ENCODE measurements around the gene NUDT3. TPM values are rescaled to one million over a fixed set of nuclear protein-coding genes. Genes with fewer than 3 reads are reported as not detected.

The NUDT3 gene
- total and polyA plus RNA-seq, 2 experiments from 2014 or later: 12.1 to 31.1 TPM

DNA sequence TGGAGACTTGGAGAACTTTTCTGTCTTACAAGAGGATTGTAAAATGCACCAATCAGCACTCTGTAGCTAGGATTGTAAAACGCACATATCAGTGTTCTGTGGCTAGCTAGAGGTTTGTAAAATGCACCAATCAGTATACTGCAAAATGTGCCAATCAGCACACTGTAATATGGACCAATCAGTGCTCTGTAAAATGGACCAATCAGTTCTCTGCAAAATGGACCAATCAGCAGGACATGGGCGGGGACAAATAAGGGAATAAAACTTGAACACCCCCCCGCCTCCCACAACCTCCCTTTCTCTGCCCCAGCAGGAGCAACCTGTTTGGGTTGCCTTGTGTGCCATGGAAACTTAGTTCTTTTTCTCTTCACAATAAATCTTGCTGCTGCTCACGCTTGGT is 46.2 kb upstream of the NUDT3 start:
- Mint-ChIP-seq H3K4me3 (no peak overlapping the region), H3K4me1 (no peaks in the 10 kb centered on the region), H3K27me3 (ENCODE audit: insufficient read depth, low read depth, poor library complexity) (peaks cover 3% of the 10 kb centered on the region), H3K36me3 (ENCODE audit: low read depth) (peaks cover 13% of the 10 kb centered on the region; the same call in 2 of the 3 replicates), H3K27ac (no peak overlapping the region), H3K9me3 (peaks cover 30% of the 10 kb centered on the region)
- Histone ChIP-seq H3K36me3 (ENCODE audit: insufficient read depth) (no peaks in the 10 kb centered on the region), H3K79me2 (replicated peaks; ENCODE audit: insufficient read depth) (no peaks in the 10 kb centered on the region), H3K27me3 (ENCODE audit: insufficient read depth) (no peaks in the 10 kb centered on the region), H3K4me3 (no peak overlapping the region), H3F3A (replicated peaks; ENCODE audit: low read depth) (no peaks in the 10 kb centered on the region), H3K4me2 (no peak overlapping the region), H4K20me1 (replicated peaks; ENCODE audit: insufficient read depth) (no peaks in the 10 kb centered on the region), H3K4me1 (ENCODE audit: insufficient read depth) (no peaks in the 10 kb centered on the region), H3K27ac (ENCODE audit: low read depth) (no peak overlapping the region), H2AFZ (no peak overlapping the region), H3K9me2 (ENCODE audit: insufficient read depth) (no peaks in the 10 kb centered on the region)
- ATAC-seq (no peak), DNase-seq (ENCODE audit: low spot score) (no peak)
- TF ChIP-seq, protein P1, sequence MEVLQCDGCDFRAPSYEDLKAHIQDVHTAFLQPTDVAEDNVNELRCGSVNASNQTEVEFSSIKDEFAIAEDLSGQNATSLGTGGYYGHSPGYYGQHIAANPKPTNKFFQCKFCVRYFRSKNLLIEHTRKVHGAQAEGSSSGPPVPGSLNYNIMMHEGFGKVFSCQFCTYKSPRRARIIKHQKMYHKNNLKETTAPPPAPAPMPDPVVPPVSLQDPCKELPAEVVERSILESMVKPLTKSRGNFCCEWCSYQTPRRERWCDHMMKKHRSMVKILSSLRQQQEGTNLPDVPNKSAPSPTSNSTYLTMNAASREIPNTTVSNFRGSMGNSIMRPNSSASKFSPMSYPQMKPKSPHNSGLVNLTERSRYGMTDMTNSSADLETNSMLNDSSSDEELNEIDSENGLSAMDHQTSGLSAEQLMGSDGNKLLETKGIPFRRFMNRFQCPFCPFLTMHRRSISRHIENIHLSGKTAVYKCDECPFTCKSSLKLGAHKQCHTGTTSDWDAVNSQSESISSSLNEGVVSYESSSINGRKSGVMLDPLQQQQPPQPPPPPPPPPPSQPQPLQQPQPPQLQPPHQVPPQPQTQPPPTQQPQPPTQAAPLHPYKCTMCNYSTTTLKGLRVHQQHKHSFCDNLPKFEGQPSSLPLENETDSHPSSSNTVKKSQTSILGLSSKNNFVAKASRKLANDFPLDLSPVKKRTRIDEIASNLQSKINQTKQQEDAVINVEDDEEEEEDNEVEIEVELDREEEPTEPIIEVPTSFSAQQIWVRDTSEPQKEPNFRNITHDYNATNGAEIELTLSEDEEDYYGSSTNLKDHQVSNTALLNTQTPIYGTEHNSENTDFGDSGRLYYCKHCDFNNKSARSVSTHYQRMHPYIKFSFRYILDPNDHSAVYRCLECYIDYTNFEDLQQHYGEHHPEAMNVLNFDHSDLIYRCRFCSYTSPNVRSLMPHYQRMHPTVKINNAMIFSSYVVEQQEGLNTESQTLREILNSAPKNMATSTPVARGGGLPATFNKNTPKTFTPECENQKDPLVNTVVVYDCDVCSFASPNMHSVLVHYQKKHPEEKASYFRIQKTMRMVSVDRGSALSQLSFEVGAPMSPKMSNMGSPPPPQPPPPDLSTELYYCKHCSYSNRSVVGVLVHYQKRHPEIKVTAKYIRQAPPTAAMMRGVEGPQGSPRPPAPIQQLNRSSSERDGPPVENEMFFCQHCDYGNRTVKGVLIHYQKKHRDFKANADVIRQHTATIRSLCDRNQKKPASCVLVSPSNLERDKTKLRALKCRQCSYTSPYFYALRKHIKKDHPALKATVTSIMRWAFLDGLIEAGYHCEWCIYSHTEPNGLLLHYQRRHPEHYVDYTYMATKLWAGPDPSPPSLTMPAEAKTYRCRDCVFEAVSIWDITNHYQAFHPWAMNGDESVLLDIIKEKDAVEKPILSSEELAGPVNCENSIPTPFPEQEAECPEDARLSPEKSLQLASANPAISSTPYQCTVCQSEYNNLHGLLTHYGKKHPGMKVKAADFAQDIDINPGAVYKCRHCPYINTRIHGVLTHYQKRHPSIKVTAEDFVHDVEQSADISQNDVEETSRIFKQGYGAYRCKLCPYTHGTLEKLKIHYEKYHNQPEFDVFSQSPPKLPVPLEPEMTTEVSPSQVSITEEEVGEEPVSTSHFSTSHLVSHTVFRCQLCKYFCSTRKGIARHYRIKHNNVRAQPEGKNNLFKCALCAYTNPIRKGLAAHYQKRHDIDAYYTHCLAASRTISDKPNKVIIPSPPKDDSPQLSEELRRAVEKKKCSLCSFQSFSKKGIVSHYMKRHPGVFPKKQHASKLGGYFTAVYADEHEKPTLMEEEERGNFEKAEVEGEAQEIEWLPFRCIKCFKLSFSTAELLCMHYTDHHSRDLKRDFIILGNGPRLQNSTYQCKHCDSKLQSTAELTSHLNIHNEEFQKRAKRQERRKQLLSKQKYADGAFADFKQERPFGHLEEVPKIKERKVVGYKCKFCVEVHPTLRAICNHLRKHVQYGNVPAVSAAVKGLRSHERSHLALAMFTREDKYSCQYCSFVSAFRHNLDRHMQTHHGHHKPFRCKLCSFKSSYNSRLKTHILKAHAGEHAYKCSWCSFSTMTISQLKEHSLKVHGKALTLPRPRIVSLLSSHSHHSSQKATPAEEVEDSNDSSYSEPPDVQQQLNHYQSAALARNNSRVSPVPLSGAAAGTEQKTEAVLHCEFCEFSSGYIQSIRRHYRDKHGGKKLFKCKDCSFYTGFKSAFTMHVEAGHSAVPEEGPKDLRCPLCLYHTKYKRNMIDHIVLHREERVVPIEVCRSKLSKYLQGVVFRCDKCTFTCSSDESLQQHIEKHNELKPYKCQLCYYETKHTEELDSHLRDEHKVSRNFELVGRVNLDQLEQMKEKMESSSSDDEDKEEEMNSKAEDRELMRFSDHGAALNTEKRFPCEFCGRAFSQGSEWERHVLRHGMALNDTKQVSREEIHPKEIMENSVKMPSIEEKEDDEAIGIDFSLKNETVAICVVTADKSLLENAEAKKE (CRISPR knock-in tag; IDR thresholded peaks at IDR 0.05): no peak
- no peak for TF ChIP-seq POLR2AphosphoS5 (IDR thresholded peaks at IDR 0.05; ENCODE audit: low read depth)
- no peak for TF ChIP-seq NANOG (IDR thresholded peaks at IDR 0.05; ENCODE audit: borderline replicate concordance)
- no peak for TF ChIP-seq EZH2phosphoT487 (IDR thresholded peaks at IDR 0.05; ENCODE audit: unreplicated experiment)
- no peak for TF ChIP-seq ZNF114 (CRISPR knock-in tag; IDR thresholded peaks at IDR 0.05)
- TF ChIP-seq CREB1 (CRISPR knock-in tag; IDR thresholded peaks at IDR 0.05; ENCODE audit: low read depth): no peak
- no peak for TF ChIP-seq EZH2 (IDR thresholded peaks at IDR 0.05; ENCODE audit: low read depth, unreplicated experiment)
- no peak for TF ChIP-seq REST (IDR thresholded peaks at IDR 0.05; ENCODE audit: unreplicated experiment)
- TF ChIP-seq CTCF (conservative IDR thresholded peaks at IDR 0.05; ENCODE audit: low read depth in 2 of 2): no peak
- TF ChIP-seq STAT1 (IDR thresholded peaks at IDR 0.05; ENCODE audit: unreplicated experiment): no peak
- TF ChIP-seq, protein P2, sequence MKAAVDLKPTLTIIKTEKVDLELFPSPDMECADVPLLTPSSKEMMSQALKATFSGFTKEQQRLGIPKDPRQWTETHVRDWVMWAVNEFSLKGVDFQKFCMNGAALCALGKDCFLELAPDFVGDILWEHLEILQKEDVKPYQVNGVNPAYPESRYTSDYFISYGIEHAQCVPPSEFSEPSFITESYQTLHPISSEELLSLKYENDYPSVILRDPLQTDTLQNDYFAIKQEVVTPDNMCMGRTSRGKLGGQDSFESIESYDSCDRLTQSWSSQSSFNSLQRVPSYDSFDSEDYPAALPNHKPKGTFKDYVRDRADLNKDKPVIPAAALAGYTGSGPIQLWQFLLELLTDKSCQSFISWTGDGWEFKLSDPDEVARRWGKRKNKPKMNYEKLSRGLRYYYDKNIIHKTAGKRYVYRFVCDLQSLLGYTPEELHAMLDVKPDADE (IDR thresholded peaks at IDR 0.05): no peak
- no peak for TF ChIP-seq ZNF331 (CRISPR knock-in tag; IDR thresholded peaks at IDR 0.05; ENCODE audit: low read depth)
- TF ChIP-seq JUNB (IDR thresholded peaks at IDR 0.05; ENCODE audit: unreplicated experiment): no peak
